Fibroblast of the conjunctiva (primary cell): ENCODE results near the gene ESYT3.
"Not testable (repeated sequence)": the region's sequence is repeated elsewhere in the genome, so short reads cannot be mapped to it uniquely, and the experiment has no call there.

Experiments
- DNase-seq: peaks from one replicate; pipeline ENCODE4 v3.0.0-alpha.2; 2010; ENCODE audit warnings: low read depth

Gene ESYT3

DNA sequence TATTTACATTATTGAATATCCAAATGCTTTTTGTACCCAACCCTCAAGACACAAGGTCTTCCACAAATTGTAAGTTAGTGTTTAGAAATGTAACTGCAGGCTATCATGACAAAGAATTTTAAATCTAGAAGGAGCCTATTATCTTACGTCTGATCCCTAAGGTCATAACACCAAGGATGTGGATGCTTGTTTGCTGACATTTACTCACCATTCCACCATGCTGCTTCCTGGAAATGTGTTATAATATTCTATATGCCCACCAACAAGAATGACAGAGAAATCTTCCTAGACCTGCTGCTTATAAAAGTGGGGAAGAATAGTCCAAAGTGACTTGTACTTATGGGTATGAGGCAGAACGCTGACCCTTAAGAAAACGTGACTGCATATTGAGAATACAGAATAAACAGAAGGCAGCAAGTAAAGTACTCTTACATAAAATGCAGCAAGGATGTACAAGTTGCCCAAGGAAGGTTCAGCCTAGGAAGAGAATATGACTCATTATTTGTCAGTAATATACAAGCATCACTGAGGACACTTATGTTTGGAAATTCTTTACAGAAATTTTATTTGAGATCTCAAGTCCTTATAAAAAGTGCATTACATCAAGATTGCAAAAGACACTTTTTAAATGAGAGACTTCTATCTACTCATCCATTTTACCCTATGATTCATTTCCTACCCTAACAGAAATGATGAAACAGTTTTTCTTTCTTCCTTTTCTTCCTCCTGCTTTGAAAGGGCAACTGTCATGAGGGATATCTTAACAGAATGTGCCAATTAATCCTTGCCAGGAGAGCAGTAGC, 59.6 kb downstream of the ESYT3 start:
- DNase-seq: peak; percentile 79

GRCh38 chr3:138494607-138494929, 60.2 kb downstream of the ESYT3 start:
- DNase-seq: no peak

- not testable (repeated sequence) for DNase-seq
These were observed 61.2 kb downstream of the ESYT3 start for GRCh38 chr3:138495638-138496037.

- no peak for DNase-seq
These were observed 62.0 kb downstream of the ESYT3 start for GRCh38 chr3:138496436-138496835.

DNA sequence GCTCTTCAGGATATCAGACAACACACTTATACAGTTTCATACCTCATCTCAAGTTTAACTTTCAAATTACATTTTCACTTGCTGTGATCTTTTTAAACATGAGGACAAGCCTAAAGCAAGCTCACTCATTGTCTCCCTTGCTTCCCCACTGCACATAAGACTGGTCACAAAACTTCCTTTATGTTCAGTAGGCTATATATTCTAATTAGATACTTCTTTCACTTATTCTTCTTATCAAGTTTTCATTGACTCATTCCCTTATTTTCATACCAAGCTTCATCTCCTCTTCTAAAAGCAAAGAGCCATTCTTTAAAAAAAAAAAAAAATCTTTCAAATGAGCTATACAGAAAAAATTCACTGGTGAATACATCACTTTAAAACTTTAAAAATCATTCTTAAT, 62.6 kb downstream of the ESYT3 start:
- no peak for DNase-seq

GRCh38 chr3:138497851-138498250, 63.4 kb downstream of the ESYT3 start:
- no peak for DNase-seq

DNA sequence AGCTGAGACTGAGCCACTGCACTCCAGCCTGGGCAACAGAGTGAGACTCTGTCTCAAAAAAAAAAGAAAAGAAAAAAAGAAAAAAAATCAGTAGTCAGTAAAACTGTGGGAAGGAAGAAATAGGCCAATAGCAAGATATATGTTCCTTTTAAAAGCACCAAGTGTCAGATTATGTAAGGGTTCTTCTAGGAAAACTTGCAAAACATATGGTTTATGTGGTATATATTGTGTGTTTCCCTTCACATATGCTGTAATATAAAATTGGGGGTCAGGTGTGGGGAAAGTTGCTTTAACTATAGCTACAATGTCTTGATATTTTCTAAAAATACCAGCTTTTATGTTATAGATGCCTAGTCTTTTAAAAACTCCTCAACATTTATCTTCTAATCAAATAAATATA, 64.6 kb downstream of the ESYT3 start:
- DNase-seq: no peak

DNA sequence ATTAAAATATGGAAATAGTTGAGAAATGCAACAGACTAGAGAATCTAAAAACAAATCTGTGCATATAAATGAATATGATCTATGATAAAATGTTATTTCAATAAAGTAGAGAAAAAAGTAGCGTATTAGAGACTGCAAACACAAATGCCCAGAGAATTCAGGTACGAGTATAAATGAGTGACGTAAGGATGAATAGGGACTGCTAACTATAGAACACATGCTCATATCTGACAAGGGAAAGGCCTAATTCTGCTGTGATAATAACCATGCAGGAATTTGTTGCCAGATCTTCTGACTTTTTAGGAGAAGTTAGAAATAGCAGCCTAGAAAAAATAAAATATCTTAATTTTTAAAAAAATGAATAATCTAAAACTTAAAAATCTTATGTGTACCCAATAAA, 73.1 kb downstream of the ESYT3 start:
- DNase-seq: no peak

GRCh38 chr3:138509586-138509985, 75.2 kb downstream of the ESYT3 start:
- no peak for DNase-seq

GRCh38 chr3:138511945-138512344, 77.5 kb downstream of the ESYT3 start:
- no peak for DNase-seq

DNA sequence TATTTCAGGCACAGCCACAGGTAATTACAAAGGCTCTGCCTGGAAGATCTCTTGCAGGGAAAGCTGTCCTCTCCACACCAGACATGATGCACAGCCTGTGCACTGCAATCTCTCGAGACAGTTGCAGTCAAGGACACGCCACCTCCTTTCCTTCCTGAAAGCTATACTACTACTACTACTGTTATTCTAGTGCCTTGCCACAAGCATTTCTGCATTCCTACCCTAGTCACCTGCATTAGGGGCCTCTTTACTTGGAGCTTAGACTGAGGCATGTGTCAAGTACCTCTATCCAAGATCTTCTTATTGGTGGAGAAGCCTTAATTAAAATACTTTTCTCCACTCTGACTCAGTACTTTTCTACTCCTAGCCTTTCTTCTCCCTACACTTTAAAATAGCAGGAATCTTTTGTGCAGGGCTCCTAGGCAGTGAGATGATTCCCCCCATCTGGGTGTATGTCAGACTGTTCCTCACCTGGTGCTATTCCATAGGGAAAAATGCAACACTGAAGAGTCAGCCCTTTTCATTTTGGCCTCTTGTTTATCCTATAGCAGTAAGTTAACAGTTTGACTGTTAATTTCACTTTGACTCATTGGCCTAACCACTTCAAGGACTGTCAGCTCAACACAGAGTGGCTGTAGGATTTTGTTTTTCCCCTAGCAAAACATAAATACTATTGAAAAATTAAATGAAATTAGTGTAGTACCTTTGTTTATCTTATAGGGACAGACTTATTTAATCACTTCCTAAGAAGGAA, 78.9 kb downstream of the ESYT3 start:
- no peak for DNase-seq

- not testable (repeated sequence) for DNase-seq
These were observed 87.0 kb downstream of the ESYT3 start for GRCh38 chr3:138521445-138521844.
